Fibroblast of villous mesenchyme (primary cell): Measurements from ENCODE around the gene MPPED1. TPM values are rescaled to one million over a fixed set of nuclear protein-coding genes. Genes with fewer than 3 reads are reported as not detected.

Experiments
- DNase-seq: peaks from one replicate; pipeline ENCODE4 v3.0.0-alpha.2; 2010; ENCODE audit warnings: low read depth
- H3K4me3 ChIP-seq: 2 replicates; pipeline ENCODE4 v1.5.1; 2011; ENCODE audit warnings: low read depth, mild to moderate bottlenecking, low read length
- total RNA-seq: library from RNA; depleted of rRNA; stranded (reverse); fragments of >200 nt; gene quantifications from 2 replicates; pipeline ENCODE4 v1.2.3, GENCODE V29; 2012
- TF ChIP-seq, protein P1 (sequence below): IDR thresholded peaks from 2 replicates; pipeline ENCODE4 v1.5.1; 2012; ENCODE audit warnings: low read depth, mild to moderate bottlenecking, low read length; ENCODE audit not compliant: insufficient read depth

The MPPED1 gene
- total RNA-seq, 1 donor: not detected

DNA sequence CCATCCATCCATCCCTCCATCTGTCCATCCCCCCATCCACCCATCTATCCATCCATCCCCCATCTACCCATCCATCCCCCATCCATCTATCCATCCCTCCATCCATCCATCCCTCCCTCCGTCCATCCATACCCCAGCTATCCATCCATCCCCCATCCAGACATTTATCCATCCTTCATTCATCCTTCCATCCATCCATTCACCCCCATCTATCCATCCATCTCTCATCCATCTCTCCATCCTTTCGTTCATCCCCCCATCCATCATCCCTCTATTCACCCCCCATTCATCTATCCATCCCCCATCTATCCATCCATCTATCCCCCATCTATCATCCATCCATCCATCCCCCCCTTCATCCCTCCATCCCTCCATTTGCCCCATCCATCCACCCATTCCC is 97.5 kb downstream of the MPPED1 start:
- DNase-seq: no peak
- TF ChIP-seq, protein P1, sequence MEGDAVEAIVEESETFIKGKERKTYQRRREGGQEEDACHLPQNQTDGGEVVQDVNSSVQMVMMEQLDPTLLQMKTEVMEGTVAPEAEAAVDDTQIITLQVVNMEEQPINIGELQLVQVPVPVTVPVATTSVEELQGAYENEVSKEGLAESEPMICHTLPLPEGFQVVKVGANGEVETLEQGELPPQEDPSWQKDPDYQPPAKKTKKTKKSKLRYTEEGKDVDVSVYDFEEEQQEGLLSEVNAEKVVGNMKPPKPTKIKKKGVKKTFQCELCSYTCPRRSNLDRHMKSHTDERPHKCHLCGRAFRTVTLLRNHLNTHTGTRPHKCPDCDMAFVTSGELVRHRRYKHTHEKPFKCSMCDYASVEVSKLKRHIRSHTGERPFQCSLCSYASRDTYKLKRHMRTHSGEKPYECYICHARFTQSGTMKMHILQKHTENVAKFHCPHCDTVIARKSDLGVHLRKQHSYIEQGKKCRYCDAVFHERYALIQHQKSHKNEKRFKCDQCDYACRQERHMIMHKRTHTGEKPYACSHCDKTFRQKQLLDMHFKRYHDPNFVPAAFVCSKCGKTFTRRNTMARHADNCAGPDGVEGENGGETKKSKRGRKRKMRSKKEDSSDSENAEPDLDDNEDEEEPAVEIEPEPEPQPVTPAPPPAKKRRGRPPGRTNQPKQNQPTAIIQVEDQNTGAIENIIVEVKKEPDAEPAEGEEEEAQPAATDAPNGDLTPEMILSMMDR: no peak
- H3K4me3 ChIP-seq: no peak overlapping the region

DNA sequence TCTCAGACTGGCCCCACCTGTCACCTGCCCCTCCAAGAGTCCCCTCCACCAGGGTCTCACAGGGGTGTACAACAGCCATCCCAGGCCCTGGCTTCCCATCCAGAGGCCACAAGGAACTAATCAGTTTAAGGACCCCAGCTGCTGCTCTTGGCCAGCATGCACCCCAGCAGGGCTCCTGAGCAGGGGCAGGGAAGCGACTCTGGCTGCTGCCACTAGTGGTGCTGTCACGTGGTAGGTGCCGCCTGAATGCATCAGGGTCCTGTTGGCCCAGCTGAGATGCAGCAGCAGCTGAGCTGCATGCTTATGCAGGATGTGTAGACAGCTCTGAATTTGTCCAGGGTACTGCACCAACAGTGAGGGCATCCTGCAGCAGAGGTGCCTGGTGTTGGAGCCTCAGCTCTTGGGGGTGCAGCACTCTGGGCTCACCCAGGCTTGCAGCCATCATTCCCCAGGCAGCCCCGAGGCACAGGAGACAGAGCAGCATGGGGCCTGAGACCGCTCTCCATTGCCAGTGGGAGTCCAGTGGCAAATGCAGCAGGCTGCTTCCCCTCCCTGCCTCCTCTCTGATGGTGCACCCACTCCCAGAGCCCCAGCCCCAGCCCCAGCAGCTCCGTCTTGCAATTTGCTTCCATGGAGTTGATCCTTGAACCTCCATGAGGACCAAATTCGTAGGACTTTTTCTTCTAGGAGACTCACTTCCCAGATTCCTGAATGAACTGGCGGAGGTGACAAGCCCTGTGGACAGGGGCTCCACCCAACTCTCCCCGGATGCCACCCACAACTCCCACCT is 98.7 kb downstream of the MPPED1 start:
- TF ChIP-seq, protein P1: no peak
- H3K4me3 ChIP-seq: no peak overlapping the region
- DNase-seq: no peak

DNA sequence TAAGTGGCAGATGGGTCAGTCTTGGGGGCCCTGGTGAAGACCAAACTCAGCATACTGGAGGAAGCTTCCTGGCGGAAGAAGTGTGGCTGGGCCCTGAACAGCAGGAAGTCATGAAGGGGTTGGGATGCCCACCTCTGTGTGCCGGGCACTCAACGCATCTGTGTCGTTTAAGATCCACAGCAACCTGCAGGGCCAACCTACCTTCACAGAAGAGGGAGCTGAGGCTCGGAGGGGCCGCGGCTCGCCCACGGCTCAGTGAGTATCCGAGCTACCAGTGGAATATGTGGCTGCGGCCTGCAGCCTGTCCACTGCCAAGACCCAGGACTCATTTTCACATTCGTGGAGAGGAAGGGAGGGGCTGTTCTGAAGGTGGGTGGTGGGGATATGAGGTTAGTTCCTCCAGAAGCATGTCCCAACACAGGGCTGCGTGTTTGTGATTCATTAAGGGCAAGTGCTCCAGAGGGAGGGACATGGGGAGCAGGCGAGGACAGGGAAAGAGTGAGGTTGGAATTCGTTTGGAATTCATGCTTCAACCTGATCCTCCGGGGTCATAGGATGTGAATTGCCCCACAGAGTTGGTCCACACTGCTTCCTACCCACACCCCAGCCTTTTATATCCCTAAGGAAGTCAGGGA is 99.6 kb downstream of the MPPED1 start:
- TF ChIP-seq, protein P1: no peak
- no peak for DNase-seq
- no peak overlapping the region for H3K4me3 ChIP-seq

DNA sequence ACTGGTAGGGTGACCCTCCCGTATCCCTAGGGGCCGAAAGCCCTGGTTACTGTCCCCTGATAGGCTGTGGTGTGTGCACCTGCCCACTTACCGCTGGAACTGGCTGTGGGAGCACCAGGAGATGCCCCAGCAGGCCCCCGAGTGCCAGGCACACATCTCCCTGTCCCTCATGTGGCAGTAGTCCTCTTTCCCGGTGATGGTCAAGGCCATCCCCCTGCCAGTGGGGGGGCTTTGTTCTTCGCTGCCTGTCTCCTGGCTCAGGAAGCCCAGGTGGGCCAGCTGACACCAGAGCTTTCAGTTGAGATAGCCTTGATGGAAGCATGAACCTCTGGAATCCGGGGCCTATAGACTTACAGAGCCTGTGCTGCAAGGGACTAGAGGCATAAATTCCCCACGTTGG is 100.5 kb downstream of the MPPED1 start:
- DNase-seq: no peak
- H3K4me3 ChIP-seq: no peak overlapping the region

DNA sequence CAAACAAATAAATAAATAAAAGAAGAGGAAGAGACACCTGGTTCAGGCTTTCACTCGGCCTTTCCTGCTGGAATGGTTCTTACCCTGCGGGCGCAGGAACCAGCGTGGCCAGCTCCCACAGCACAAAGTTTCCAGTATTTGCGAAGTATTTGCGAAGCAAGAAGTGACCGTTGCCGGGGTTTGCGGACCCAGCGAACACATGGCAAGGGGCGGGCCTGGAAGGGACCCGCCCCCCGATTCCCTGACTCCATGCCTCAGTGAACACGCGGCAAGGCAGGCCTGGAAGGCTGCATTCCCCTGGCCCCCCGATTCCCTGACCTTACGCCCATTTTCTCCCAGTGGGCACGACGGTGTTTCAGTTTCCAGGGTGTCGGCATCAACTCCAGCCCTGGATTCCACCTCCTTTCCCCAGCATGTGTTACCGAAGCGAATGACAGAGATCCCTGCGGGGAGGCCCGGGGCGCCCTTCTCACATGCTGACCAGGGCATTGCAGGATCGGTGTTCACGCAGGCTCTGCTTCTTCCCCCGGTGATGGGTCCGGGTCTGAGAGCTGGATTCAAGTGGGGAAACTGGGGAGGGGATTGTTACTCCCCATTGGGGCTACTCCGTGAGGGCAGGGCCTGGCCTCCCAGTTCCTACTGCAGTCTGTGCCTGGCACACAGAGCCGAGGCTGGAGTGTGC is 102.8 kb downstream of the MPPED1 start:
- no peak for DNase-seq
- TF ChIP-seq, protein P1: no peak
- no peak overlapping the region for H3K4me3 ChIP-seq

More for the DNA sequence above, 100.5 kb downstream of the MPPED1 start:
- TF ChIP-seq, protein P1: no peak

DNA sequence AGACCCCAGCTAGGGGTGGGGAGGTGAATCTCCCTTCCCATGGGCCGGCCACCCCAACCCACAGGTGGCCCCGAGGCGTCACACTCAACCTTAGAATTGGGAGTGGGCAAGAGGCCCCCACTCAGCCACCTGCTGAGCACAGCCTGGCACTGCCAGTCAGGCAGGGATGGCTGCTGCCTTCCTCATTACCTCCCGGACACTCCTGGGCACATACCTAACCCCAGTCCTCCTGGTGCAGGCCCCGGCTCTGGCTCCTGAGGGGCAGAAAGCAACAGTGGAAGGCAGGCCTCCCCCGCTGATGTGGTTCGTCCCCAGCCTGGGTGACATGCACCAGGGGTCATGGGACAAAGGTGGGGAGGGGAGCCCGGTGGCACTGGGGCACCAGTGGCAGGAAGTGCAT is 103.6 kb downstream of the MPPED1 start:
- no peak overlapping the region for H3K4me3 ChIP-seq
- no peak for DNase-seq
- TF ChIP-seq, protein P1: no peak
